OCI-LY1 (cell line): ENCODE results near the gene MOCS3.

ENCODE experiments used
- EZH2 ChIP-seq: fragments of 200-600 bp; sonication (generic), shearing (Covaris generic); IDR thresholded peaks from 2 replicates; pipeline ENCODE4 v1.8.0; 2017; ENCODE audit warnings: borderline replicate concordance, mixed run types, mild to moderate bottlenecking, antibody characterized with exemption, low read length, moderate library complexity, mixed read lengths
- TF ChIP-seq, protein P1 (sequence below): fragments of 200-600 bp; sonication (generic), shearing (Covaris generic); IDR thresholded peaks from 2 replicates; pipeline ENCODE4 v1.5.1; 2017; ENCODE audit warnings: mild to moderate bottlenecking, antibody characterized with exemption, low read length, moderate library complexity, mixed read lengths

DNA sequence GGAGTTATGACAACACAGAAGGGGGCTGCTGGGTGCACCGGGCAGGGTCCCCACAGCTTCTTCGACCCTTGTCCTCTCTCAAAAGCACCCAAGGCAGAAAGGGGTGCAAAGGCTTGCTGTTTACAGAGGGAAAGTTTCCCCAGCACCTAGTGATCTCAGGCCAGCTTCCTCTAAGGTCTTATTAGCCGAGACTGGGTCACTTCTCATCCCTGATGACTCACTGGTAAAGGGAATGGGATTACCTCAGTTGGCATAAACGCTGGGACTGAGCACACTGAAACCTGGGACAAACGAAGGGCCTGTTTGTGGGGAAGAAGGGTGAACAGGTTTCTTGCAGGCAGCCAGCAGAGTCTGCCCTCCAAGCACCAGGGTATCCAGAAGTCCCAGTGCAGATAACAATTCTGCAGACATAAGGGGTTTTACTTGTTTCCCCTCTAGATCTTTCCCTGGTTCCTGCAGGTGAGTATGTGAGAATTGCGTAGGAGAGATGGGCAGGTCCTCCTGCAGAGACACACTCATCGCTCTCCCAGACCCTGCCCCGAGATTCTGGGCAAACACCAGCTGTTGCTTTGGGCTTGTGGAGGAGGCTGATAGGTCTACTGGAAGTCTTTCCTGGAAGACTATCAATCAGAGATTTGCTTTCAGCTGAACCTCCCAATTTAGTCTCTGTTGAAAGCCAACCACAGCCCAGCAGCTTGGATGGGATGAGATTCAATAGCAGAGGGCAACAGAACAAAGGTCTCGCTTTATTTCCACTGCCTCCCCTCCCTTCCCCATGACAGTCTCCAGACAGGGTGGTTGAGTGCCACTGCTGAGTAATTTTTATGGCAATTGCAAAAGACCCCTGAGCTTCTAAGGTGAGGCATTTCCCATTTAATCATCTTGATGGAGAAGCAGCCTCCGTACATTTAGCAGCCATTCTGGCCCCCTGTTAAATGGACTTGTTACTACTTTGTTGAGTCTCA lies 38.6 kb downstream of the MOCS3 start:
- TF ChIP-seq, protein P1, sequence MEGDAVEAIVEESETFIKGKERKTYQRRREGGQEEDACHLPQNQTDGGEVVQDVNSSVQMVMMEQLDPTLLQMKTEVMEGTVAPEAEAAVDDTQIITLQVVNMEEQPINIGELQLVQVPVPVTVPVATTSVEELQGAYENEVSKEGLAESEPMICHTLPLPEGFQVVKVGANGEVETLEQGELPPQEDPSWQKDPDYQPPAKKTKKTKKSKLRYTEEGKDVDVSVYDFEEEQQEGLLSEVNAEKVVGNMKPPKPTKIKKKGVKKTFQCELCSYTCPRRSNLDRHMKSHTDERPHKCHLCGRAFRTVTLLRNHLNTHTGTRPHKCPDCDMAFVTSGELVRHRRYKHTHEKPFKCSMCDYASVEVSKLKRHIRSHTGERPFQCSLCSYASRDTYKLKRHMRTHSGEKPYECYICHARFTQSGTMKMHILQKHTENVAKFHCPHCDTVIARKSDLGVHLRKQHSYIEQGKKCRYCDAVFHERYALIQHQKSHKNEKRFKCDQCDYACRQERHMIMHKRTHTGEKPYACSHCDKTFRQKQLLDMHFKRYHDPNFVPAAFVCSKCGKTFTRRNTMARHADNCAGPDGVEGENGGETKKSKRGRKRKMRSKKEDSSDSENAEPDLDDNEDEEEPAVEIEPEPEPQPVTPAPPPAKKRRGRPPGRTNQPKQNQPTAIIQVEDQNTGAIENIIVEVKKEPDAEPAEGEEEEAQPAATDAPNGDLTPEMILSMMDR = no peak
- TF ChIP-seq EZH2 = no peak
